NCI-H82 treated with DMSO at 0.1 percent for 48 hours (cell line): ENCODE measurements around the gene PTPRC.

Experiments used
- DNase-seq: peaks from one replicate; lab custom pipeline; 2025; ENCODE audit not compliant: unreplicated experiment; lab: John Stamatoyannopoulos, UW

PTPRC gene

DNA sequence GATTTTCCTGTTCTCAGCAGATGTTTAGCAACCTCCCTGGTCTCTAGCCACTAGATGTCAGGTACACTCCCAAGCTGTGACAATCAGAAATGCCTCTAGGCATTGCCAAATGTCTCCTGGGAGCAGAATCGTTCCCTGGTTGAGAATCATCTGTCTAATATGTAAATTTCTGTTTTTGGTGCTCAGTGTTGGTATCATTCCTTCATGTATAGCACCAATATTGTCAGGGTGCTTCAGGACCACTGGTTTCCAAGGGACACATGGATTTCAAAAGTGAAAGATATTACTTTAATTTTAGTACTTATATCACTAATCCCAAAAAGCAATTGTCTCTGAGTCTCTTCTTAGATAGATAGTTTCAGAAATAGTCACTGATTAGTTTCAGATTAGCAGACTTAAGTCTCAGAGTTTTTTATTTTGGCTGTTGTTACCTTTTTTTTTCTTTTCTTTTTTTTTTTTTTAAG lies 160.1 kb downstream of the PTPRC start:
- DNase-seq = no peak

DNA sequence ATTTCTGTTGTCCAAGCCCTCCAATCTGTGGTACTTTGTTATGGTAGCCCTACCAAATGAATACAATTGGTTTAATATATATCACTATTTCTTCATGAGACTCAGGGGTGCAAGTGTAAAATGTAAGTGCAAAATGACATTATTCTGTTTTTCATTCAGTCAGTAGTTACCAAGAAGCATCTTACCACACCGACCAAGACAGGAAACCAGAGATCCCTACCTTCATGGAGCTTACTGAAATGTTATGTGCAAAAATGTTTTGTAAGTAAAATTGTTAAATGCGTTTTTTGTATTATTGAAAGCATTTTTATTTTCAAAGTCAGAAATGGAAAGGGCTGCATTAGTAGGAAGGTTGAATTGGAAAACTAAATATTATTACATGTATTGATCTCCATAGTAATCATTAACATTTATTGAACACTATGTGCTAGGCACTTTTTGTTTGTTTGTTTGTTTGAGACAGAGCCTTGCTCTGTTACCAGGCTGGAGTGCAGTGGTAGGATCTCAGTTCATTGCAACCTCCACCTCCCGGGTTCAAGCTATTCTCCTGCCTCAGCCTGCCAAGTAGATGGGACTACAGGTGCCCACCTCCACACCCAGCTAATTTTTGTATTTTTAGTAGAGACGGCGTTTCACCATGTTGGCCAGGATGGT lies 166.8 kb downstream of the PTPRC start:
- DNase-seq = no peak

DNA sequence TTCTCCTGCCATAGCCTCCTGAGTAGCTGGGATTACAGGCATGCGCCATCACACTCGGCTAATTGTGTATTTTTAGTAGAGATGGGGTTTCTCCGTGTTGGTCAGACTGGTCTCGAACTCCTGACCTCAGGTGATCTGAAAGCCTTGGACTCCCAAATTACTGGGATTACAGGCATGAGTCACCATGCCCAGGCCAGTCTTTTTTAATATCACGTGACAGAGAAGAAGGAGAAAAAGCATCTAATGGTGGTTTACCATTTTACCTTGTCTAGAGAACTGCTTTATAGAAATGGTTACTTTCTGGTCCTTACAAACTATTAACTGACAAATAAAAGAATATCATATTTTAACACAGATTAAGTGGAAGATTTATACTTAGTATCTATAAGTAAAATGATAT lies 168.0 kb downstream of the PTPRC start:
- no peak for DNase-seq
